BE2C (cell line): Measurements from ENCODE around the gene PRKAR1A.
A peak's percentile ranks its signal among the peaks of the same experiment; 100 is the strongest.

Experiments
- DNase-seq: peaks from one replicate; pipeline ENCODE4 v3.0.0-alpha.2; 2020
- H3K27me3 ChIP-seq: fragments of 250-450 bp; sonication (Bioruptor Pico); 2 replicates; pipeline ENCODE4 v1.5.1; 2020; ENCODE audit warnings: mild to moderate bottlenecking
- H3K36me3 ChIP-seq: fragments of 250-450 bp; sonication (Bioruptor Pico); 2 replicates; pipeline ENCODE4 v1.5.1; 2020; ENCODE audit warnings: mild to moderate bottlenecking
- H3K4me1 ChIP-seq: fragments of 250-450 bp; sonication (Bioruptor Pico); 2 replicates; pipeline ENCODE4 v1.5.1; 2020
- H3K4me3 ChIP-seq: 2 replicates; pipeline ENCODE4 v1.5.1; 2011; ENCODE audit warnings: low read depth, low read length
- H3K9me3 ChIP-seq: fragments of 250-450 bp; sonication (Bioruptor Pico); 2 replicates; pipeline ENCODE4 v1.5.1; 2020
- TF ChIP-seq, protein P1 (sequence below): IDR thresholded peaks from 2 replicates; pipeline ENCODE4 v1.5.1; 2012; ENCODE audit warnings: mild to moderate bottlenecking, low read depth, low read length

Gene PRKAR1A

DNA sequence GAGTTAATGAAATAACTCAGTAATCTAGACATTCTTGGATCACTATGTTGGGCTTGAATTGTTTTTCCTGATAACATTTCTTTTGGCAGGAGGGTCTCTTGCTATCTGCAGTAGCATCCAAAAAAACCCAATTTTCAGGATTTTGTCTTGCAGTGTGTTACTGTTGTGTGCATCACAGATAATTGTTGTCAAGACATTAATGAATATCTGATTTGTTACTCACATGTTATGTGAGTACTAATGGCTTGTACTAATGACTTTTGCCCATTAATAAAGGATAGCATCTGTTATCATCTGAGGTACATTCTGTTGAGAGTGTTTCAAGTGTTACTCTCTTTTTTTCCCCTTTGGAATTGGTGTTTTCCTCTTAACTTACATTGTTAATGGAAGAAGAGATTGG, 10.0 kb downstream of the PRKAR1A start:
- Histone ChIP-seq H3K27me3 (no peaks in the 10 kb centered on the region), H3K9me3 (no peaks in the 10 kb centered on the region), H3K4me1 (peaks cover 4% of the 10 kb centered on the region; the same call in 1 of the 2 replicates), H3K4me3 (no peak overlapping the region), H3K36me3 (peaks cover 65% of the 10 kb centered on the region)
- TF ChIP-seq, protein P1, sequence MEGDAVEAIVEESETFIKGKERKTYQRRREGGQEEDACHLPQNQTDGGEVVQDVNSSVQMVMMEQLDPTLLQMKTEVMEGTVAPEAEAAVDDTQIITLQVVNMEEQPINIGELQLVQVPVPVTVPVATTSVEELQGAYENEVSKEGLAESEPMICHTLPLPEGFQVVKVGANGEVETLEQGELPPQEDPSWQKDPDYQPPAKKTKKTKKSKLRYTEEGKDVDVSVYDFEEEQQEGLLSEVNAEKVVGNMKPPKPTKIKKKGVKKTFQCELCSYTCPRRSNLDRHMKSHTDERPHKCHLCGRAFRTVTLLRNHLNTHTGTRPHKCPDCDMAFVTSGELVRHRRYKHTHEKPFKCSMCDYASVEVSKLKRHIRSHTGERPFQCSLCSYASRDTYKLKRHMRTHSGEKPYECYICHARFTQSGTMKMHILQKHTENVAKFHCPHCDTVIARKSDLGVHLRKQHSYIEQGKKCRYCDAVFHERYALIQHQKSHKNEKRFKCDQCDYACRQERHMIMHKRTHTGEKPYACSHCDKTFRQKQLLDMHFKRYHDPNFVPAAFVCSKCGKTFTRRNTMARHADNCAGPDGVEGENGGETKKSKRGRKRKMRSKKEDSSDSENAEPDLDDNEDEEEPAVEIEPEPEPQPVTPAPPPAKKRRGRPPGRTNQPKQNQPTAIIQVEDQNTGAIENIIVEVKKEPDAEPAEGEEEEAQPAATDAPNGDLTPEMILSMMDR, result no peak
- no peak for DNase-seq

GRCh38 chr17:68526548-68526947, 14.3 kb downstream of the PRKAR1A start:
- peaks cover 78% of the 10 kb centered on the region for H3K36me3 ChIP-seq
- H3K4me1 ChIP-seq, result peaks cover under 1% of the 10 kb centered on the region; the same call in 1 of the 2 replicates
- no peak for DNase-seq
- H3K27me3 ChIP-seq, result no peaks in the 10 kb centered on the region
- H3K9me3 ChIP-seq, result no peaks in the 10 kb centered on the region
- TF ChIP-seq, protein P1, result no peak
- H3K4me3 ChIP-seq, result no peak overlapping the region

- DNase-seq, result no peak
- Histone ChIP-seq H3K27me3 (no peaks in the 10 kb centered on the region), H3K36me3 (peaks cover 81% of the 10 kb centered on the region), H3K4me1 (no peaks in the 10 kb centered on the region), H3K9me3 (no peaks in the 10 kb centered on the region), H3K4me3 (no peak overlapping the region)
- TF ChIP-seq, protein P1, result no peak
These were observed 15.1 kb downstream of the PRKAR1A start for GRCh38 chr17:68527314-68527713.

DNA sequence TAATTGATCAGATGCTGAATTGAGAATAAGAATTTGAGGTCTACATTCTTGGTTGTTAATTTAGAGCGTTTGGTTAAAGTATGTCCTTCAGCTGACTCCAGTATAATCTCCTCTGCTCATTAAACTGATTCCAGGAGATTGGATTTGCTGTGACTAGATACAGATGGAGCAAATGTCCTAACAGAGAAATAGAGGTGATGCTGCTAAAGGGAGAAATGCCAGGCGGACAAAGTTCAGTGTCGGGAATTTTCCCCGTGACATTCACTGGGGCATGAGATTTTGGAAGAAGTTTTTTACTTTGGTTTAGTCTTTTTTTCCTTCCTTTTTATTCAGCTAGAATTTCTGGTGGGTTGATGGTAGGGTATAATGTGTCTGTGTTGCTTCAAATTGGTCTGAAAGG, 19.0 kb downstream of the PRKAR1A start:
- Histone ChIP-seq H3K9me3 (no peaks in the 10 kb centered on the region), H3K4me1 (no peaks in the 10 kb centered on the region), H3K27me3 (no peaks in the 10 kb centered on the region), H3K4me3 (no peak overlapping the region), H3K36me3 (peaks cover 50% of the 10 kb centered on the region)
- TF ChIP-seq, protein P1, result no peak
- no peak for DNase-seq

GRCh38 chr17:68532826-68533225, 20.6 kb downstream of the PRKAR1A start:
- TF ChIP-seq, protein P1, result no peak
- peaks cover 36% of the 10 kb centered on the region for H3K36me3 ChIP-seq
- no peaks in the 10 kb centered on the region for H3K27me3 ChIP-seq
- DNase-seq, result no peak
- H3K4me3 ChIP-seq, result no peak overlapping the region
- no peaks in the 10 kb centered on the region for H3K4me1 ChIP-seq
- no peaks in the 10 kb centered on the region for H3K9me3 ChIP-seq

DNA sequence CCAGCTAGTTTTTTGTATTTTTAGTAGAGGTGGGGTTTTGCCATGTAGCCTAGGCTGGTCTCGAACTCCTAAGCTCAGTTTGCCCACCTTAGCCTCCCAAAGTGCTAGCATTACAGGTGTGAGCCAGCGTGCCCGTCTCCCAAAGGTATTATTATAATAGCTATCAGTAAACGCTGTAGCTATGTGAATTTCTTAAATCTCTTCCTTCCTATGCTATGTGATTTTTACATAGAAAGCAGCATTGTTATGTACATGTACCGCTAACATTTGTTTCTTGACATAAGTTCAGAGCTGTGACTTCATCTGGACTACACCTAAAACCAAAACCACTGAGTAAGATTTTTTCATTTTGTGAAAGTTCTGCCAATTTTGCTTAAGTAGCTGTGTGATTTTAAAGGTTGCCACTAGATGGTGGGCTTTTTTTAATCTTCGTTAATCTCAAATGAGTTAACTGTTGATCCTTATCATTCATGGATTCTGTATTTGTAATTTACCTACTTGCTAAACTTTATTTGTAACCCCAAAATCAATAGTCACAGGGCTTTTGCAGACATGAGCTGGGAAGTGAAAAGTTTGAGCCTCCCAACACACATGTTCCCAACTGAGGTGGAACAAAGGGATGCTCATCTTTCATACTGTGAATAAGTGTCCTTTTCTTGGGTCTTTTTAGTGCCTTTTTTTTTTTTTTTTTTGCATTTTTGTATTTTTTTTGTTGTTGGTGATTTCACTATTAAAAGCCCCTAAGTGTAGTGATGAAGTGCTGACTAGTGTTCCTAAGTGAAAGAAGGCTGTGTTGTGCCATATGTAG, 21.9 kb downstream of the PRKAR1A start:
- H3K4me3 ChIP-seq, result no peak overlapping the region
- H3K4me1 ChIP-seq, result no peaks in the 10 kb centered on the region
- DNase-seq, result no peak
- H3K36me3 ChIP-seq, result peaks cover 29% of the 10 kb centered on the region
- TF ChIP-seq, protein P1, result peak; percentile 21
- H3K9me3 ChIP-seq, result no peaks in the 10 kb centered on the region
- H3K27me3 ChIP-seq, result no peaks in the 10 kb centered on the region
